GM21526 (cell line): ENCODE results near the gene SMAD4.
A peak's percentile ranks its signal among the peaks of the same experiment; 100 is the strongest.
"Not testable (repeated sequence)": the region's sequence is repeated elsewhere in the genome, so short reads cannot be mapped to it uniquely, and the experiment has no call there.

Source experiments
- ATAC-seq: cut with Tn5 transposase; IDR thresholded peaks from one replicate; pipeline ENCODE4 v1.9.1; 2021; ENCODE audit warnings: moderate library complexity; ENCODE audit not compliant: unreplicated experiment, low FRiP score

SMAD4 gene

GRCh38 chr18:51107598-51108305 lies 77.7 kb downstream of the SMAD4 start:
- ATAC-seq, result no peak

- no peak for ATAC-seq
Observed at GRCh38 chr18:51108330-51108729, 78.3 kb downstream of the SMAD4 start.

GRCh38 chr18:51110073-51110797 lies 80.2 kb downstream of the SMAD4 start:
- peak; percentile 85 for ATAC-seq

GRCh38 chr18:51111633-51112355 lies 81.8 kb downstream of the SMAD4 start:
- not testable (repeated sequence) for ATAC-seq

GRCh38 chr18:51116996-51117395 lies 87.0 kb downstream of the SMAD4 start:
- not testable (repeated sequence) for ATAC-seq

GRCh38 chr18:51119561-51119960 lies 89.5 kb downstream of the SMAD4 start:
- not testable (repeated sequence) for ATAC-seq

GRCh38 chr18:51119976-51120375 lies 90.0 kb downstream of the SMAD4 start:
- not testable (repeated sequence) for ATAC-seq

GRCh38 chr18:51120809-51121596 lies 91.0 kb downstream of the SMAD4 start:
- no peak for ATAC-seq

GRCh38 chr18:51121597-51121857 lies 91.5 kb downstream of the SMAD4 start:
- ATAC-seq, result no peak

GRCh38 chr18:51122266-51123045 lies 92.4 kb downstream of the SMAD4 start:
- ATAC-seq, result no peak

- ATAC-seq, result no peak
Observed at GRCh38 chr18:51123046-51123395, 93.0 kb downstream of the SMAD4 start.

GRCh38 chr18:51123481-51123880 lies 93.5 kb downstream of the SMAD4 start:
- ATAC-seq, result no peak

GRCh38 chr18:51123936-51124486 lies 94.0 kb downstream of the SMAD4 start:
- no peak for ATAC-seq

GRCh38 chr18:51125976-51126375 lies 96.0 kb downstream of the SMAD4 start:
- no peak for ATAC-seq

GRCh38 chr18:51127664-51128063 lies 97.7 kb downstream of the SMAD4 start:
- no peak for ATAC-seq

- no peak for ATAC-seq
Observed at GRCh38 chr18:51128533-51128932, 98.5 kb downstream of the SMAD4 start.

- no peak for ATAC-seq
Observed at GRCh38 chr18:51132256-51132935, 102.4 kb downstream of the SMAD4 start.

- ATAC-seq, result no peak
Observed at GRCh38 chr18:51133580-51134160, 103.7 kb downstream of the SMAD4 start.
